Mammary epithelial cell (primary cell): ENCODE data around the gene LDLRAP1.

Experiments
- EZH2 ChIP-seq: IDR thresholded peaks from 2 replicates; pipeline ENCODE4 v1.6.1; 2012; ENCODE audit warnings: low read length, inconsistent platforms, borderline replicate concordance
- TF ChIP-seq, protein P1 (sequence below), 2 donors: IDR thresholded peaks in 1 of 2; conservative IDR thresholded peaks in 1 of 2; 2 replicates each; pipeline ENCODE4 v1.5.1; 2011 to 2012; ENCODE audit warnings: inconsistent platforms in 2 of 2, low read length in 2 of 2, mild to moderate bottlenecking in 2 of 2, control low read depth in 1 of 2, low read depth in 1 of 2; ENCODE audit not compliant: insufficient read depth in 1 of 2; ENCODE audit errors: extremely low read depth in 1 of 2

DNA sequence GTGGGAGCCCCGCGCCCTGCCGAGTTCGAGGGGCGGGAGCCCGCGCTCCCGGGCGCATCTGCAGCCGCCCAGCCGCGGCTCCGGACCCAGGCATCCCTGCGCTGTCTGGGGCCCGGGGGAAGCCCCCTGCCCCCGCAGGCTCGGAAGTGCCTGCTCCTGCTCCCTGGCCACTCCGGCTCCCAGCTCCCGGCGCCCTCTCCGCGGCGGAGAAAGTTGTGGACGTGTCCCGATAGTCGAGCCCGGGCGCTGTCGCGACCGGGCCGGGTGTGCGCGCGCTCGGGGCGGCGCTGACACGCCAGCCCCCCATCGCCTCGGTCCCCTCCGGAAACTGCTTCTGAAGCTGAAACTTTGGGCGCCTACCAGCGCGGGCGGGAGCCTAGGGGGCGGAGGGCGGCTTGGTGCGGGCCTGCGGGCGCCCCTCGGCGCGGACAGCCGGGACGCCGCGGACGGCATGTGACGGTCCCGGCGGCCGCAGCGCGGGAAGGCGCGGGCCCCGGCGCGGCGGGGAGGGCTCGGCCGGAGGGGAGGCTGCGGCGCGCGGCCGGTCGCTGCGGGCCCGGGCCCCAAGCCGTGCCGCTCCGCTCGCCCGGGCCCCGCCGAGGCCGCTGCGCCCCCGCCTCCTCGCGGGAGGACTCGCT, 73.7 kb downstream of the LDLRAP1 start:
- TF ChIP-seq, protein P1, sequence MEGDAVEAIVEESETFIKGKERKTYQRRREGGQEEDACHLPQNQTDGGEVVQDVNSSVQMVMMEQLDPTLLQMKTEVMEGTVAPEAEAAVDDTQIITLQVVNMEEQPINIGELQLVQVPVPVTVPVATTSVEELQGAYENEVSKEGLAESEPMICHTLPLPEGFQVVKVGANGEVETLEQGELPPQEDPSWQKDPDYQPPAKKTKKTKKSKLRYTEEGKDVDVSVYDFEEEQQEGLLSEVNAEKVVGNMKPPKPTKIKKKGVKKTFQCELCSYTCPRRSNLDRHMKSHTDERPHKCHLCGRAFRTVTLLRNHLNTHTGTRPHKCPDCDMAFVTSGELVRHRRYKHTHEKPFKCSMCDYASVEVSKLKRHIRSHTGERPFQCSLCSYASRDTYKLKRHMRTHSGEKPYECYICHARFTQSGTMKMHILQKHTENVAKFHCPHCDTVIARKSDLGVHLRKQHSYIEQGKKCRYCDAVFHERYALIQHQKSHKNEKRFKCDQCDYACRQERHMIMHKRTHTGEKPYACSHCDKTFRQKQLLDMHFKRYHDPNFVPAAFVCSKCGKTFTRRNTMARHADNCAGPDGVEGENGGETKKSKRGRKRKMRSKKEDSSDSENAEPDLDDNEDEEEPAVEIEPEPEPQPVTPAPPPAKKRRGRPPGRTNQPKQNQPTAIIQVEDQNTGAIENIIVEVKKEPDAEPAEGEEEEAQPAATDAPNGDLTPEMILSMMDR (conservative IDR thresholded peaks at IDR 0.05 in 1 of 2, IDR thresholded peaks at IDR 0.05 in 1 of 2; ENCODE audit: extremely low read depth in 1 of 2, insufficient read depth in 1 of 2, low read depth in 1 of 2, low read length in 2 of 2): no peak
- TF ChIP-seq EZH2: no peak
